B cell (primary cell): Measurements from ENCODE around the gene PLP1.

Experiments used
- EZH2 ChIP-seq: IDR thresholded peaks from 2 replicates; pipeline ENCODE4 v1.6.1; 2012; ENCODE audit warnings: borderline replicate concordance, low read depth, mild to moderate bottlenecking, moderate library complexity, low read length; ENCODE audit not compliant: insufficient read depth, poor library complexity, severe bottlenecking
- TF ChIP-seq, protein P1 (sequence below): fragments of 200-600 bp; IDR thresholded peaks from one replicate; pipeline ENCODE4 v1.8.0; 2022; ENCODE audit warnings: antibody characterized with exemption, mild to moderate bottlenecking

DNA sequence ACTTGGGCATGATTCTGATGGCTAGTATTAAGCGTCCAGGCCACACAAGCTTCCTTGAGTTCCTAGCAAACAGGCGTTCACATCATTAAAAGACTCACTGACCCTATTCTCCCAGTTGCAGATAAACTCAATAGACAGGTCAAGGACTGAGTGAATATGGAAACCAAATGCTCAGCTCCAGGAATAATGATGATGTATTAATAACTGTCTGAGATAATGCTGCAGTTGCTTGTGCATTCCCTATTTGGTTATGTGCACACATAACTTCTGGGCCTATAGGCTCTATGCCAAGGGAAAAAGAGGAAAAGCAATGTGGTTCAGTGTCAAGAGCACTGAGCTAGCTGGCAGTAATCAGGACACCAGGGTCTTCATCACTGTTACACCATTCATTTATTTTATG, 51.9 kb downstream of the PLP1 start:
- TF ChIP-seq, protein P1, sequence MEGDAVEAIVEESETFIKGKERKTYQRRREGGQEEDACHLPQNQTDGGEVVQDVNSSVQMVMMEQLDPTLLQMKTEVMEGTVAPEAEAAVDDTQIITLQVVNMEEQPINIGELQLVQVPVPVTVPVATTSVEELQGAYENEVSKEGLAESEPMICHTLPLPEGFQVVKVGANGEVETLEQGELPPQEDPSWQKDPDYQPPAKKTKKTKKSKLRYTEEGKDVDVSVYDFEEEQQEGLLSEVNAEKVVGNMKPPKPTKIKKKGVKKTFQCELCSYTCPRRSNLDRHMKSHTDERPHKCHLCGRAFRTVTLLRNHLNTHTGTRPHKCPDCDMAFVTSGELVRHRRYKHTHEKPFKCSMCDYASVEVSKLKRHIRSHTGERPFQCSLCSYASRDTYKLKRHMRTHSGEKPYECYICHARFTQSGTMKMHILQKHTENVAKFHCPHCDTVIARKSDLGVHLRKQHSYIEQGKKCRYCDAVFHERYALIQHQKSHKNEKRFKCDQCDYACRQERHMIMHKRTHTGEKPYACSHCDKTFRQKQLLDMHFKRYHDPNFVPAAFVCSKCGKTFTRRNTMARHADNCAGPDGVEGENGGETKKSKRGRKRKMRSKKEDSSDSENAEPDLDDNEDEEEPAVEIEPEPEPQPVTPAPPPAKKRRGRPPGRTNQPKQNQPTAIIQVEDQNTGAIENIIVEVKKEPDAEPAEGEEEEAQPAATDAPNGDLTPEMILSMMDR = no peak
- TF ChIP-seq EZH2 = no peak
